DND-41 (cell line): ENCODE measurements around the gene DDR1.

ENCODE experiments used
- EZH2 ChIP-seq: IDR thresholded peaks from 3 replicates; pipeline ENCODE4 v1.6.1; 2012; ENCODE audit warnings: borderline replicate concordance, low read depth, mild to moderate bottlenecking, moderate library complexity, low read length, inconsistent platforms; ENCODE audit not compliant: severe bottlenecking
- TF ChIP-seq, protein P1 (sequence below): IDR thresholded peaks from 2 replicates; pipeline ENCODE4 v1.5.1; 2012; ENCODE audit warnings: borderline replicate concordance, low read length, moderate library complexity, mild to moderate bottlenecking; ENCODE audit not compliant: poor library complexity, severe bottlenecking; ENCODE audit errors: extremely low read depth

DNA sequence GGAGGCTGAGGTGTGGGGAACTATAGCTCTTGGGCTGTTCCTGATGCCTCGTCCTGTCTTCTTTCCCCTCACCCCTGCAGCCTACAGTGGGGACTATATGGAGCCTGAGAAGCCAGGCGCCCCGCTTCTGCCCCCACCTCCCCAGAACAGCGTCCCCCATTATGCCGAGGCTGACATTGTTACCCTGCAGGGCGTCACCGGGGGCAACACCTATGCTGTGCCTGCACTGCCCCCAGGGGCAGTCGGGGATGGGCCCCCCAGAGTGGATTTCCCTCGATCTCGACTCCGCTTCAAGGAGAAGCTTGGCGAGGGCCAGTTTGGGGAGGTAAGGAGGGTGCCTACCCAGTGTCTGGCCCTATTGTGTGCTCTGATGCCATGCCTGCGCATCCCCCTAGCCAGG is 12.2 kb downstream of the DDR1 start:
- TF ChIP-seq, protein P1, sequence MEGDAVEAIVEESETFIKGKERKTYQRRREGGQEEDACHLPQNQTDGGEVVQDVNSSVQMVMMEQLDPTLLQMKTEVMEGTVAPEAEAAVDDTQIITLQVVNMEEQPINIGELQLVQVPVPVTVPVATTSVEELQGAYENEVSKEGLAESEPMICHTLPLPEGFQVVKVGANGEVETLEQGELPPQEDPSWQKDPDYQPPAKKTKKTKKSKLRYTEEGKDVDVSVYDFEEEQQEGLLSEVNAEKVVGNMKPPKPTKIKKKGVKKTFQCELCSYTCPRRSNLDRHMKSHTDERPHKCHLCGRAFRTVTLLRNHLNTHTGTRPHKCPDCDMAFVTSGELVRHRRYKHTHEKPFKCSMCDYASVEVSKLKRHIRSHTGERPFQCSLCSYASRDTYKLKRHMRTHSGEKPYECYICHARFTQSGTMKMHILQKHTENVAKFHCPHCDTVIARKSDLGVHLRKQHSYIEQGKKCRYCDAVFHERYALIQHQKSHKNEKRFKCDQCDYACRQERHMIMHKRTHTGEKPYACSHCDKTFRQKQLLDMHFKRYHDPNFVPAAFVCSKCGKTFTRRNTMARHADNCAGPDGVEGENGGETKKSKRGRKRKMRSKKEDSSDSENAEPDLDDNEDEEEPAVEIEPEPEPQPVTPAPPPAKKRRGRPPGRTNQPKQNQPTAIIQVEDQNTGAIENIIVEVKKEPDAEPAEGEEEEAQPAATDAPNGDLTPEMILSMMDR, result no peak
- TF ChIP-seq EZH2, result no peak
